ENCODE measurements around the gene TRIM56.

DNA sequence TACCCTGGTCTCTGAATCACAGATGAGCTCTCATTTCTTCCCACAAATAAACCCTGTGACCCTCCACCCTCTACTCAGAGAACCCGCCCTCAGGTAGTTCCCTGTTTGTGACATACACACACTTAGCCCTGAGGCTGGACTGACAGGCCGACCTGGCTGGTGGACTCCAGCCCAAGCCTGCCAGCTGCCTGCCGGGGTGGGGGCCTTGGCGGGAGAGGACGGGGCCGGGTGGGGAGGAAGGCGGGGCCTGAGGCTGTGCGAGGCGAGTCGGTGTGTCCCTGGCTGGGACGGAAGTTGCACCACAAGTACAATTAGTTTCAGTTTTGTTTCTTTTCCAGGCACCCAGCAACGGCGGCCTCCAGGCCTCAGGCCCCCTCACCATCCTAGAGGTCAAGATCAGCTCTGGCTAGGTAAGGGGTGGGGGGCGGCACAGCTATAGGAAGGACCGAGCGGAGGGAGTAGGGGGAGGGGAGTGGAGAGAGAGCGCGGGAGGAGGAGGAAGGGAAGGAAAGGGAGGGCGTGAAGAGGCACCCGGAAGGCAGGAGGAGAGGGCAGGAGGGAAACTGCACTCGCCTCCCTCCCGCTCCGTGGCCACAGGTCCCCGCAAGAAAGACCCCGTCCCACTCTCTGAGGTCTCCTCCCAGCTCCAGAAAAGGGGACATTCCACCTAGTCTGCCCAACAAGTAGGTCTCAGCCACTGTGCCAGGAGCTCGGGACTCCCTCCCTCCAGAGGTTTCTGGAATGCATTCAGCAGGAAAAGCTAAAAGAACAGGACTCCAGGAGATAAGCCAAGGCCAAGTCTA lies at the start of gene TRIM56:
- TF ChIP-seq YY1 (IDR thresholded peaks at IDR 0.05; ENCODE audit: insufficient read depth, insufficient read length) (no peak), ZNF274 (IDR thresholded peaks at IDR 0.05; ENCODE audit: low read depth, low read length) (no peak)

All from NT2/D1 (cell line).